NCI-H2171 treated with DMSO at 0.1 percent for 48 hours (cell line): Measurements from ENCODE around the gene OR51V1.
"Not testable (repeated sequence)": the region's sequence is repeated elsewhere in the genome, so short reads cannot be mapped to it uniquely, and the experiment has no call there.

Experiments used
- DNase-seq: peaks from one replicate; lab custom pipeline; 2025; lab: John Stamatoyannopoulos, UW

Gene OR51V1, protein sequence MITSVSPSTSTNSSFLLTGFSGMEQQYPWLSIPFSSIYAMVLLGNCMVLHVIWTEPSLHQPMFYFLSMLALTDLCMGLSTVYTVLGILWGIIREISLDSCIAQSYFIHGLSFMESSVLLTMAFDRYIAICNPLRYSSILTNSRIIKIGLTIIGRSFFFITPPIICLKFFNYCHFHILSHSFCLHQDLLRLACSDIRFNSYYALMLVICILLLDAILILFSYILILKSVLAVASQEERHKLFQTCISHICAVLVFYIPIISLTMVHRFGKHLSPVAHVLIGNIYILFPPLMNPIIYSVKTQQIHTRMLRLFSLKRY

DNA sequence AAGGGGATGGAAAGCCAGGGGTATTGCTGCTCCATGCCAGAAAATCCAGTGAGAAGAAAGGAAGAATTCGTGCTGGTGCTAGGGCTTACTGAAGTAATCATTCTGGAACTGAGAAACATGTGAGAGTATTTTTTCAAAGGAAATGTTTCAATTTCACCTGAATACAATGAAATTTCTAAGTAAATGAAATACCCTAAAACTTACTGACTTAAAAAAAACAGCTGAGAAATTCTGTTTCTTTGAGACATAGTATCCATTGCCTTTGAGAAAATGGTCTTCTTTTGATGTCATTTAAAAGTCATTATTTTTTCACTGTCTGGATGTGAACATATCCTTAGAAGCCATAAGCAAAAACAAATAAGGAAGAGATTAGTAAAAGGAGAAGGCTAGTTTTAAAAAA, at the start of gene OR51V1:
Gene OR51V1, minus strand, starts transcription at position 101 of the 400 bp plus-strand sequence. Its CDS starts 0 bp downstream, at position 101.
- DNase-seq, result no peak

DNA sequence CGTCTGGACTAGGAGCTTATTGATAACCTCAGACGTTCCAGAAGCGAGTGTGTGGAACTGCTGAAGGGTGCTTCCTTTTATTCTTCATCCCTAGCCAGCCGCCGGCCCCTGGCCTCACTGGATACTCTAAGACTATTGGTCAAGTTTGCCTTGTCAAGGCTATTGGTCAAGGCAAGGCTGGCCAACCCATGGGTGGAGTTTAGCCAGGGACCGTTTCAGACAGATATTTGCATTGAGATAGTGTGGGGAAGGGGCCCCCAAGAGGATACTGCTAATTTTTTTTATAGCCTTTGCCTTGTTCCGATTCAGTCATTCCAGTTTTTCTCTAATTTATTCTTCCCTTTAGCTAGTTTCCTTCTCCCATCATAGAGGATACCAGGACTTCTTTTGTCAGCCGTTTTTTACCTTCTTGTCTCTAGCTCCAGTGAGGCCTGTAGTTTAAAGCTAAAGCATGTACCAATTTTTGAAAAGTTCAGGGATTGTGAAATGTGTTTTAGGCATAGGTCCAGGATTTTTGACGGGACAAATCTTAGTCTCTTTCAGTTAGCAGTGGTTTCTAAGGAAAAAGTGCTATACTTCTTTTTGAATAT, 49.4 kb upstream of the OR51V1 start, which contains the start of gene HBG1:
Gene HBG1, minus strand, starts transcription at position 51 of the 590 bp plus-strand sequence. CDS start 53 bp downstream, outside the sequence.
- not testable (repeated sequence) for DNase-seq

DNA sequence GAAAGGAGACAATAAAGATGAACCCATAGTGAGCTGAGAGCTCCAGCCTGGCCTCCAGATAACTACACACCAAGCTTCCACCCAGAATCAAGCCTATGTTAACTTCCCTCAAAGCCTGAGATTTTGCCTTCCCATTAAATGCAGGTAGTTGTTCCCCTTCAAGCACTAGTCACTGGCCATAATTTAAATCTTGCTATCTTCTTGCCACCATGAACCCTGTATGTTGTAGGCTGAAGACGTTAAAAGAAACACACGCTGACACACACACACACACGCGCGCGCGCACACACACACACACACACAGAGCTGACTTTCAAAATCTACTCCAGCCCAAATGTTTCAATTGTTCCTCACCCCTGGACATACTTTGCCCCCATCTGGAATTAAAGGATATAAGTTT, 48.0 kb upstream of the OR51V1 start:
- DNase-seq, result not testable (repeated sequence)

DNA sequence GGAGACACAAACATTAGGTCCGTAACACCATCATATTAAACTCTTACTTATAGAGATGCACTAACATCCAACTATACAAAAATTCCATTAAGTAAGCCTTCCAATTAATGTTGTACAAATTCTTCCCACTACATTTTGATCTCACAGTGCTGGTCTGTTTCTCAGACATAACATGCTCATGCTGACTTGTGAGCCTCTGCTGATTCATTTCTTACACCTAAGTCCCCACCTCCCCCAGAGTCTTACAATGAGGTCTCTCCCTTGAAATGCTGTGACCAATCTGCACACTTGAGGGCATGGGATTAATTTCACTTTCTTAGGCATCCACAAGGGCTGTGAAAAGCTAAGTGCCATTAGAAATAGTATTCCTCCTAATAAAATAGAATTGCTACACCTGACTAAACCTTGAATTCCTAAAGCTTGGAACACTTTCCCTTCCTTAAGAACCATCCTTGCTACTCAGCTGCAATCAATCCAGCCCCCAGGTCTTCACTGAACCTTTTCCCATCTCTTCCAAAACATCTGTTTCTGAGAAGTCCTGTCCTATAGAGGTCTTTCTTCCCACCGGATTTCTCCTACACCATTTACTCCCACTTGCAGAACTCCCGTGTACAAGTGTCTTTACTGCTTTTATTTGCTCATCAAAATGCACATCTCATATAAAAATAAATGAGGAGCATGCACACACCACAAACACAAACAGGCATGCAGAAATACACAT, 47.1 kb upstream of the OR51V1 start:
- no peak for DNase-seq

DNA sequence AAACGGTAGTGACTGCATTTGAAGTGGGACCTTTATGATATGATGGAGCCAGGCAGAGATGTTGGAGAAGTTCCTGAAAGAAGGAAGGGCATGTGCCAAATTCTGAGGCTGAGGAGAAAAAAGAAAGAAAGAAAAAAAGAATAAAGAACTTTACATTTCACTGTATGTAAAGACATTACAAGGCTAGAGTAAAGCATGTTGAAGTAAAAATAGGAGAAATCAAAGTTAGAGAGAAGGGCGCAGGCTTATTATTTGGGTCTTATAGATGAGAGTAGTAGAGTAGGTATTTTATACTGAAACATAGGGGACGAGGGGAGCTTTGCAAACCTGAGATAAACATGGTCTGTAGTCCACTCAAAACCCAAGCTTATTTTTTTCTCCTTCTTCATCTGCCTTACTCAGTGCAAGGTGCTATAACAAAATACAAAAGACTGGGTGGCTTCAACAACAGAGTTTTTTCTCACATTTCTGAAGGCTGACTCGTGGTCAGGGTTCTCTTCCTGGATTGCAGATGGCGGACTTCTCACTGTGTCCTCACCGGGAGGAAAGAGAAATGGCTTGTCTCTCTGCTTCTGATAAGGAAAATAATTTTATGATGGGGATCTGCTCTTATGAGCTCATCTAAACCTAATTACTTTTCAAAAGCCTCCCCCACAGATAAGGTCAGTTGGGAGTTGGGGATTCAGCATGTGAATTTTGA, 46.4 kb upstream of the OR51V1 start:
- DNase-seq, result no peak

DNA sequence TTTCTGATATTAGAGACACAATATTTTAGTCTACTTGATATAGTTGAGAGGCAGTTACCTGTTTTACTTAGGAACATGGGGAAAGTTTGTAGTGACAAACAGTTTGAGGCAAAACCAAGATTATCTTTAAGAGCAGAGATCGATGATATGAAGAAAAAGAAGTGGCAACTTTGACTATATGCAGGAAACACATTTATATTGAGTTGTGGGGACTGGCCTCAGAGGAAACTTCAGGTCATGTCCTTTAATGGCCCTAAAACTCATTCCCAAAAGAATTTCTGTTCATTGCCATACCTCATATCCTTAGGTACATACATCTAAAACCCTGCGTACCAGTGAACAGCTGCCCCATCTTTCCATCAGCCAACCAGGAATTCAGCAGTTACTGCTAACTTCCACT, 44.7 kb upstream of the OR51V1 start:
- no peak for DNase-seq

DNA sequence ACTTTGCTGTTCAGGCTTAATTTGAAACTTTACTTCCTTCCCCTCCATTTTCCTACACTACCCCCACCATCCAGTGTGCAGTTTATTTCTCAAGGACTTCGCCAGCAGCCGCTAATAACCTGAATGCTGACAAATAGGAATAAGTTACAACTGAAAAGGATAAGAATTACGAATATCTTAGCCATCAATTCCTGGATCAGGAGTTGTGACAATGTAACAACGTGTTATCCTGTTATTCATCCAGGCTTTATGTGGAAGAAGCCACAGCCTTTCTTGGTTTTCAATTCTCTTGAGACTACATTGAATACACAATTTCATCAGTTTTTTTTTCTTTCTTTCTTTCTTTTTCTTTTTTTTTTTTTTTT, 43.3 kb upstream of the OR51V1 start:
- no peak for DNase-seq

DNA sequence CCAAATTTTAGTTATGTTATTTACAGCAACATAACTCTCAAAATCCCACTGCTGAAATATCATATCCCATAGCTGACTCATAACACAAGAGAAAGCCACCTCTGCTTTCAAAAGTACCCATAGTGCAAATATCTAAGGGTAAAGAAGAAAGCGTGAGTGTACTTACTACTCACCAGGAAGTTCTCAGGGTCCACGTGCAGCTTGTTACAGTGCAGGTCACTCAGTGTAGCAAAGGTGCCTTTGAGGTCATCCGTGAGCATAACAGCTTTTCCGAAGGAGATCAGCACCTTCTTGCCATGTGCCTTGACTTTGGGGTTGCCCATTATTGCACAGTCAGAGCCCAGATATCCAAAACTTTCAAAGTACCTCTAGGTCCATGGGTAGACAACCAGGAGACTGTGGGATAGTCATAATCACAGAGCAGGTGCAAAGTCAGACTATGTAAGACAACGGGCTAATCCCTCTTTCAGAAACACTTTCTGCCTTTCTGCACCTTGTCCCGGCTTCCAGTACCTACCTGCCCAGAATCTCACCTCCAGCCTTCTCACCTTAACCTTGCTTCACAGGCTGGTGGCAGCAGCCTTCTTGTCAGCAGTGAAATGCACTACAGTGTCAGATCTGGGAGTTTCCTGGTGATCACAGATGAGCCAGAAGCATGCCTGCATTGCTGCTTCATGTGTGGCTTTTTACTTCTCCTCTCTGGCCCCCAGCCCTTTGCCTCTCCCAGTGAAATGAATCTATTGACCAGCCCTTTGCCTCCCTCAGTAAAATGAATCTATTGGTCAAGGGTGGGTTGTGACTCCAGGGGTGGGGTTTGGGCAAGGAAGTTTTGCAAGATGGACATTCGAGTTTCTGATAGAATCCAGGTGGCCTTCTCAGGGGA, 42.7 kb upstream of the OR51V1 start:
- DNase-seq, result no peak

DNA sequence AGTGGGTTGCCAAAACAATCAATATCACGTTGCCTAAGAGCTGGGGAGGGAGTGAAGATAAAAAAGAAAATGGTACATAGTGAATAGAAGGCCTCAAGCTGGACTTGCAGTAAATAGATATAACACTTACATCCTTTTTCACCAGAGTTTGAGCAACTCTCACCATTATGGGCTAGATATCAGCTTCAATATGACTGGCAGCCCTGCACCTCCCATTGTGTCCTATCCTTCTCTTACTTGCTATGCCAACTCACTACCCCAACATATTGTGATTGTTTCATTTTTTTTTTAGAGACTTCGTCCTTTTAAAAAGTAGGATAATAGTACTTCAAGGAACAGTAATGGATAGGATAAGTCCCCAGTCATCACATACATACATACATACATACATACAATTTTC, 41.7 kb upstream of the OR51V1 start:
- DNase-seq, result no peak

DNA sequence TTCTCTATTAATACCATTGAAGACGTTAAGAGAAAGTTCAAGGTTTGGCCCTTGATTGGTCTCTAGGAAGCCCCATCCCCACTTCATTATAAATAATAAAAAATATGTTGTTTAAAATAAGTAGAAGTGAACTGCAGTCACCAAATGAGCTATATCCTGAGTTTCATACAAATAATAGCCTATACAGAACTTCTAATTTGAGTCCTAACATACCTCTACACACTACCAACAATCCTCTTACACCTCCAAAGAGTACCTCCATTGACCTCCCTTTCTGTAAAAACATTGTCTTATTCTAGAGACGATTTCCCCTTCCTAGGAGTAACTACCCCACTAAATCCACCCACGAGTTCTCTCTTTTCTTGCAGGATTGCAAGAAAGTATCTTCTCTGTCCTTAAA, 41.0 kb upstream of the OR51V1 start:
- DNase-seq, result no peak

DNA sequence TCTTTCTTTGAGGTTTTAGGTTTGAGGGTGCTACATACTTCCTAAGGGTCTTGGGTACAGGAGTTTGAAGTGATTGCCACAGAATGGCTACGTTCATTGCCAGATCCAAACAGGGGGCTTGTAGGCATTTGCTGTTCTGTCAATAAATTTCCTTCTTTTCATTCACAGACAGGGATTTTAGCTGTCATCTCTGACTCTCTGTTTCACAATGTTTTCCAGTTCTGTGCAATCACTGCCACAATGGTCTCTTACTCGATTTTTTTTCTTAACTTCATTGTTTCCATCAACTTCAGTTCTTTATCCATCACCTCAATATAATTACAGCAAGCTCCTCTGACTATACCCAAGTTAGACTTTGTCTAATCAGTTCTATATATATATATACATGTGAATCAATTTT, 40.0 kb upstream of the OR51V1 start:
- DNase-seq, result no peak

DNA sequence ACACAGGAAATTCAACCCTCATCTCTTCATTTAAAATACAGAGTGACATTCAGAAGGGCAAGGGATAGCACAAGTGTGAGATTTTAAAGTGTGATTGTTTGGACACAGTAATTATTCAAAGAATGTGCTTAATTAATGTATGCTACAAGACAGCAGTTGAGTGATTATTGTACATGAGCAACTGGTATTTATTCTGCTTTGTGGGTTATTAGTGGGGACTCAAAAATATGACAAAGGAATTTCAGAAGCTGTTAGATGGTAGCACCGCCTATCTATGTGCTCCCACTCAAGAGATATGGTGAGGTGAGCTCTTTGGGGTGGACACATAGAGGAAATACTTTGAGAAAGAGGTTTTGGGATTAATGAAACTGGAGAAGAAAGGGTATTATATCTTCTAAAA, 39.6 kb upstream of the OR51V1 start:
- no peak for DNase-seq

DNA sequence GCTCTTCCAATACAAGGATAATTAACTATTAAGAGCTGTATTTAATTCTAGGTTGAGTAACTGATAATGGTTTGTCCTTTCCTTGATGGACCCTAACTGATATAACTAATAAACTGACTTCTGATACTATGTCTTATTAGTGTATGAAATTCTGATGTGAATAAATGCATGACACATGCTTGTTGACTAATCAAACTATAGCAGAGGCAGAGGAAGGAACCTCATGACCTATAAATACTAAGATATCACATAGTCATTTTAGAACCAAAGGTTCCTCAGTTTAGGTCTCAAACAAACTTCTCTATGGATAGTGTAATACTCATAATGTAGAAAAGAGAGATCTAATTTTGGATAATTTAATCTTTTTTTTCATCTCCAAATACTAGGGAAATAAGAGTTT, 38.6 kb upstream of the OR51V1 start:
- no peak for DNase-seq

DNA sequence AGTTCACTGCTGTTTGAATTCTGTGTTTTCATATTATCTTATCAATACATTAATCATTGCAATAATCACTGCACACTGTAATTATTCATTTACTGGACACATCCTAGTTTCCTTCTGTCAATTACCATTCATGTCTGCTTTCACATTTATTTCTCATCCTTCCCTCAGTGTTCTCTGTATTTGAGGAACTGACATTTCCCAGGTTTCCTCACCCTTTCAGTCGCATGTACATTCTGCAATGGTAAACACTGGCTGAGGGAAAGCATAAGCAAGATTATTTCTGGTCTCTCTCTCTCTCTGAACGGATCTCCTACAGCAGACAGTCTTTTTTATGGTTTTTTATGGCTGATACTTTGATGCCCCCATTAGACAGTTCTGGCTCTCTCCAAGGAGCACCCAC, 38.0 kb upstream of the OR51V1 start:
- no peak for DNase-seq

DNA sequence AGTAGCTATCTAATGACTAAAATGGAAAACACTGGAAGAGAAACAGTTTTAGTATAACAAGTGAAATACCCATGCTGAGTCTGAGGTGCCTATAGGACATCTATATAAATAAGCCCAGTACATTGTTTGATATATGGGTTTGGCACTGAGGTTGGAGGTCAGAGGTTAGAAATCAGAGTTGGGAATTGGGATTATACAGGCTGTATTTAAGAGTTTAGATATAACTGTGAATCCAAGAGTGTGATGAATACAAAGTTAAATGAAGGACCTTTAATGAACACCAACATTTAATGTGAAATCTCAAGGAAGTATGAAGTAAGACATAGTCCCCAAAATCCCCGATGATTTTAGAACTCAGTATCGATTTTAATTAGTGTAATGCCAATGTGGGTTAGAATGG, 36.9 kb upstream of the OR51V1 start:
- DNase-seq, result no peak

DNA sequence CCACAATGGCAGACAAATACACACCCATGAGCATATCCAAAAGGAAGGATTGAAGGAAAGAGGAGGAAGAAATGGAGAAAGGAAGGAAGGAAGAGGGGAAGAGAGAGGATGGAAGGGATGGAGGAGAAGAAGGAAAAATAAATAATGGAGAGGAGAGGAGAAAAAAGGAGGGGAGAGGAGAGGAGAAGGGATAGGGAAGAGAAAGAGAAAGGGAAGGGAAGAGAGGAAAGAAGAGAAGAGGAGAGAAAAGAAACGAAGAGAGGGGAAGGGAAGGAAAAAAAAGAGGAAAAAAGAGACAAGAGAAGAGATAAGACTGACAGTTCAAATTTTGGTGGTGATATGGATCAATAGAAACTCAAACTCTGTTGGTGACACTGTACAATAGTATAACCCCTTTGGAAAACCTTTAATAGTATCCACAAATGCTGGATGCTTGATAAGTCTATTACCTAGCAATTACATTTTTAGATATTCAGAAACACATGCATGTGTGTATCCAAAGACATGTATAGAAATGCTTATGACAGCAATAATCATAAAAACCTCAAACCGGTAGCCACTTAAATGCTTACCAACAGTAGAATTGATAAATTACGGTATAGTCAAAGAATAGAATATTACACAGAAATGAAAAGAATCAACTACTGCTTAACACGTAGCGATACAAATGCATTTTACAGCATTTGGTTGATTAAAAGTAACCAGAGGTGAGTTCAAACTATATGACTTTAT, 35.0 kb upstream of the OR51V1 start:
- DNase-seq, result no peak

DNA sequence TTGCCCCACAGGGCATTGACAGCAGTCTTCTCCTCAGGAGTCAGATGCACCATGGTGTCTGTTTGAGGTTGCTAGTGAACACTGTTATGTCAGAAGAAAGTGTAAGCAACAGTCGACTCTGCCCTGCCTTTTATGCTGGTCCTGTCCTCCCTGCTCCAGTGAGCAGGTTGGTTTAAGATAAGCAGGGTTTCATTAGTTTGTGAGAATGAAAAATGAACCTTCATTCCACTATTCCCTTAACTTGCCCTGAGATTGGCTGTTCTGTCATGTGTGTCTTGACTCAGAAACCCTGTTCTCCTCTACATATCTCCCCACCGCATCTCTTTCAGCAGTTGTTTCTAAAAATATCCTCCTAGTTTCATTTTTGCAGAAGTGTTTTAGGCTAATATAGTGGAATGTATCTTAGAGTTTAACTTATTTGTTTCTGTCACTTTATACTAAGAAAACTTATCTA, 33.9 kb upstream of the OR51V1 start, which contains the start of gene HBD:
Gene HBD, minus strand, starts transcription at position 103 of the 454 bp plus-strand sequence. Its CDS starts 50 bp downstream, at position 53.
- DNase-seq, result no peak

DNA sequence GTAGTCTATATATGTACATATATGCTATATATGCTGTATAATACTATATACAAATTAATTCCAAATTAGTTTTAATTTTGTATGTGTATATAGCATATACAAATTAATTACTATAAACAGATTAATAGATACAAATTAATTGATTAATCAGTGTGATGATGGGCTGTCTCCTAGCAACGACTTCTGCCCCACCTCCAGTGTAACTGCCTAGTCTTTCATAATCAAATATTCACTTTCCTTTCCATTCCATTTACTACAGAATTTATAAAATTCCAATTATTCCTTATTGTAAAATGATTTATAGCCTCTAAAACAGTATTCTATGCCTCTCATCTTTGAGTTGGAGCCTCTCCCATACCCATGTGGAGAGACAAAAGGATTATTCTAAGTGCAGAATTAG, 32.8 kb upstream of the OR51V1 start:
- no peak for DNase-seq

DNA sequence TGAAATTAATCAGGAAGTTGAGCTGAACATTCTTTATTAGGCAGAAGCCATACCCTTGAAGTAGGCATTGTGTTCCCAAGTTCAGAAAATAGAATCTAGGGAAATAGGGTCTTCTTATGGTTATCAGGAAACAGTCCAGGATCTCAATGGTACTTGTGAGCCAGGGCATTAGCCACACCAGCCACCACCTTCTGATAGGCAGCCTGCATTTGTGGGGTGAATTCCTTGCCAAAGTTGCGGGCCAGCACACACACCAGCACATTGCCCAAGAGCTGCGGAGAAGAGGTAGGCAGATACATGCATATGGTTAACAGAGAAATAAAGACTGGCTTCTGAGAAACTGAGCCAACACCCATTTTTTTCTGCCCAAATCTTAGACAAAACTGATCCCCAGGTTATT, 32.3 kb upstream of the OR51V1 start:
- DNase-seq, result no peak

DNA sequence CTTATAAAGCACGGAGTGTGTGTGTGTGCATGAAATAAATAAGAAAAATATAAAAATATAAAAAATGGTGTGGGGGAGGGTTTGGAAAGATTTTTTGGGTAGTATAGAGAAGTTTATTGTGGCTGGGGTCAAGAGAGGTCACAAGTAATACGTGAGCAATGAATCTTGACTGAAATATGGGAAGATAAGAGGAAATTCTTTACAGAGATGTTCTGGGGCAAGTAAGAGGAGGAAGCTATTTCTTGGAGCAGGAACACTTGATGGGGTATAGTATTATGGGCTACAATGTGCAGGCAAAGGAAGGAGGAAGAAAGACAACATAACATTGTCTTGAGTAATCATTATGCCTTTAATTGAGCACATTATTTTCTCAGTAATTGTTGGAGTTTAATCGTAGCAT, 31.7 kb upstream of the OR51V1 start:
- DNase-seq, result no peak

DNA sequence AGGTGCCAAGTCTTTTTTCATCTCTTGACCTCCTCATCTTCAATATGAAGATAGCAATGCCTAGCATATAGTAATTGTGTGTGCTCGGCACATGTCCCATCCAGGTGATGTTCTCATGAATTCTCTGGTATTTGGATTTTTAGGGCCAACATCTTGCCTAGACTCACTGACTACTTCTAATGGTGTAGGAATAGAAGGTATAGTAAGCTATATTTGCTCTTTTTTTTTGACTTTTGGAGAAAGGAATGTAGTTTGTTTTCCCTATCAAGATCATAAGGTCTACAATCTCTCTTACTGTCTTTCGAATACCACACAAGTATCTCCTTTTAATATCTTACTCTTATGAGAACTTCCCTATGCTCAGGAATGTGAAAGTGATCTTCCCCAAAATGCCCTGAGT, 30.6 kb upstream of the OR51V1 start:
- DNase-seq, result no peak
